Tongue (tissue), 2 donors: ENCODE results near the gene KCTD17. TPM values are rescaled to one million over a fixed set of nuclear protein-coding genes. Genes with fewer than 3 reads are reported as not detected.

ENCODE experiments used
- DNase-seq: peaks from one replicate; pipeline ENCODE4 v3.0.0-alpha.2; 2015
- total RNA-seq: library from RNA; depleted of rRNA; stranded (reverse); fragments of >200 nt; gene quantifications from one replicate; pipeline ENCODE4 v1.2.3, GENCODE V29; 2014

KCTD17 gene
- total RNA-seq, 1 donor from 2014 or later: 22.4 TPM

- DNase-seq: peak; percentile 61
Observed at GRCh38 chr22:37043828-37044538, 7.6 kb upstream of the KCTD17 start.

GRCh38 chr22:37044634-37045625, 6.6 kb upstream of the KCTD17 start:
- no peak for DNase-seq

- no peak for DNase-seq
Observed at GRCh38 chr22:37045958-37046357, 5.6 kb upstream of the KCTD17 start.

DNA sequence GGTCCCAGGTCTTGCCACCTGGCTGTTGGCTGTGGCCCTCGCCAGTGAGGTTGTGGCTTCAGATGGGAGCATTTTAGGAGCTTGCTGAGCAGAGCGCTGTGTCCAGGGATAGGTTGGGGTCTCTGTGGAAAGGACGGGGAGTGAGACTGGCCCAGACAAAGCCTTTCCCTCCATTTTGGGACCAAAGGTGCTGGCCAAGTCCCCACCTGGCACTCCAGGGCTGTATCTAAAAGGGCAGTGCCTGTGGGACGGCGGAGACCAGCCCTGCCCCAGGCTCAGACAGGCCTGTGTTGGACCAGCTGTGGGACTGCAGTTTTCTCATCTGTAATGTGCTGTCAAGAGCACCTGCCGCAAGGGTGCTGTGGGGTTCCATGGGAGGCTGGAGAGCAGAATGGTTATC, 5.0 kb upstream of the KCTD17 start:
- DNase-seq: no peak

DNA sequence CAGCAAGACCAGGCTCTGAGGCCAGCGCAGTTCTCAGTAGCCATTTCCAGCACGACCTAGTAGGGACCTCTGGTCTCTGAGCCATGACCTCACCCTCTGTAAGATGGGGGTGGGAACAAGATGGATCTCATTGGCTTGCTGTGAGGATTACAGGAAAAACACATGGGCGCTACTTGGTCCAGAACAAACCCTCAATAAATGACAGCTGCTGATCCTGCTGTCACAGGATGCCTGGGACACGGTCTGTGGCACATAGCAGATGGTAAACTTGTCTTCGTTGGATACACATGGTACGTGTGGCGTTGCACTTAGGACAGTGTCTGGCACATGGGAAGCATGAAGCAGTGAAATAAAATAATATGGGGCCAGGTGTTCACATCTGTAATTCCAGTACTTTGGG, 4.5 kb upstream of the KCTD17 start:
- no peak for DNase-seq

DNA sequence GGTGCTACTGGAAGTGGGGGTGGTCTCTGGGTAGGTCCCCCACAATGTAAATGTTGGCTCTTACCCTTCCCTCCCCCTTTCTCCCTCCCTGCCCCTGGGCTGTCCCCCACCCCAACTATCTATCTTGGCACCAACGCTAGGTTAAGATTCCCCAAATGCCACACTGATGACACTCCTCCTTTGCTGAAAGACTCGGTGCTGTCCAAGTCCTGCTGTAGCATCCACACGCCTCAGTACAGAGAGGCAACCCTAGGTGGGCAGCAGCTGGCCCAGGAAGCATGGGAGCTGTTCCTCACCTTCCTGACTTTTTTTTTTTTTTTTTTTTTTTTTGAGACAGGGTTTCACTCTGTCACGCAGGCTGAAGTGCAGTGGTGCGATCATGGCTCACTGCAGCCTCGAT, 3.4 kb upstream of the KCTD17 start:
- DNase-seq: no peak

- DNase-seq: no peak
Observed at GRCh38 chr22:37049224-37049623, 2.3 kb upstream of the KCTD17 start.

- no peak for DNase-seq
Observed at GRCh38 chr22:37050913-37051312, 629 bp upstream of the KCTD17 start.

GRCh38 chr22:37052386-37053309, 1.1 kb downstream of the KCTD17 start:
- DNase-seq: no peak

DNA sequence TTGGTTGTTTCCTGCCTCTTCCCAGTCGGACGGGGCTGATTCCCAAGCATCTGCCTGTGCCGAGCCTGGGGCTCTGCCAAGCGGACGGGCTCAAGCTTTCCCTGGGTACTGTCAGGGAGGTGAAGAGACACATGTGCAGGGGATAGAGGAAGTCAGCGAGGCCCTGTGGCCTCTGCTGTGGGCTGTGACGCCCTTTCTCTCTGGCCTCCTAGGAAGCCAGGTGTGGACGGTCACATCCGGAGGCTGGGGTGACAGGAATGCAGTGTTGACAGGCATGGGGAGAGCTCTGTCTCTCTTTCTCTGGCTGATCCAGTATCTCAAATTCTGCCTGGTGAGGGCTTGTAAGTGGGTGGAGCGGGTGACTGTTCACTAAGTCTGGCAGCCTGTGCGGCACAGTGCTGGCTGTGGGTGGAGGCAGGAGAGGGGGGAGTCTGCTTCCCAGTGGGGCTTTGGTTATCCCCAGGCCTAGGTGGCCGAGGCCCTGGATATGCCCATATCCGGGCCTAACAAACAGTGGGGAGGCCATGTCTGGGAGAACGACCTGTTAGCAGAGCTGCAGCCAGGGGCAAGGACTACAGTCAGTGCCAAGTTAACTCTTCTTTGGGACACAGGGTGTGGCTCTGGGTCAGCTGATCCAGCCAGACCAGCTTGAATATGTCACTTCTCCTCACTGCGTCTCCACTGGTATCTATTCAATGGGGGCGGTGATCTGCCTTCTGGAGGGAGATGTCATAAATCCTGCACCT, 1.9 kb downstream of the KCTD17 start:
- peak; percentile 35 for DNase-seq

DNA sequence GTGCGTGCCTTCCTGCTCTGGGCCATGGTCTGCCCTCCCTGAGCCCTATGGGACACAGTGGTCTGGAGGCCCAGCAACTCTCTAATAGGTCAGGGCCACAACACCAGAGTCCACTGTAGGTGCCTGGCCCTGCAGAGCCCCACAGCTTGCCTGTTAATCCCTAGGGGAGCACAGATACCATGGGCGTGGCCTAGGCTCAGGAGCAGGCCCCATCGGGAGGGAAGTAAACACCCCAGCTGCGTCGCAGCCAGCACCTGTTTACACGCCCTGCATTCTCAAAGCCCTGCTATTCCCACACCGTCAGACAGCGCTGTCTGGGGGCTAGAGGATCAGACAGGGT, 2.5 kb downstream of the KCTD17 start:
- peak; percentile 41 for DNase-seq

DNA sequence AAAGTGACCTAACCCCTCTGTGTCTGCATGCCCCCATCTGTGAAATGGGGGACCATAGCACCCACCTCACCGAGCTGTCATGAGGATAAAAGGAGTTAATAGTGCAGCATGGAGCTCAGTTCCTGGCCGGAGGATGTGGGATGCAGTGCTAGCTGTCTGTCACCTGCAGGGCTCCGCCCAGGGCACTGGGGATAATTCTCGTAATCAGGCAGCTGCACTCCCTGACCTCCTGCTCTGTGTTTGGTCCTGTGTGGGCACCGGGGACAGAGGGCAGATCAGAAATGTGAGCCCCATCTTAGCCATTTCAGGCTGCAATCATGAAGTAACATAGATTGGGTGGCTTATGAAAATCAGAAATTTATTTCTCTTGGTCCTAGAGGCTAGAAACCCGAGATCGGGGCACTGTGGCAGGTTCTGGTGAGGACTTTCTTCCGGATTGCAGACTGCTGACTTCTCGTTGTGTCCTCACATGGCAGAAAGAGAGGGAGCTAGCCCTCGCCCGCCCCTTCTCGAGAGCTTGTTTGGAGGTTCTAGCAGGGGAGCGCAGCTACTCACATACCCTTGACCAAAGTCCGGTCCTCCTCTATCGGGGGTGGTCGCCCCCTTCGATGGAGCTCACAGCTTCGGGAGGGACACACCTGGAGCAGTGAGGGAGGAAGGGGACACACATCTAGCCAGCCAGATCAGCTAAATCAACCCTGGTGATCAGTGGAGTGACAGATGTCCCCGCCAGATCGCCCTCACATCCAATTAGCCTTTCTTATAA, 3.2 kb downstream of the KCTD17 start:
- no peak for DNase-seq

GRCh38 chr22:37056246-37056645, 4.7 kb downstream of the KCTD17 start:
- no peak for DNase-seq

DNA sequence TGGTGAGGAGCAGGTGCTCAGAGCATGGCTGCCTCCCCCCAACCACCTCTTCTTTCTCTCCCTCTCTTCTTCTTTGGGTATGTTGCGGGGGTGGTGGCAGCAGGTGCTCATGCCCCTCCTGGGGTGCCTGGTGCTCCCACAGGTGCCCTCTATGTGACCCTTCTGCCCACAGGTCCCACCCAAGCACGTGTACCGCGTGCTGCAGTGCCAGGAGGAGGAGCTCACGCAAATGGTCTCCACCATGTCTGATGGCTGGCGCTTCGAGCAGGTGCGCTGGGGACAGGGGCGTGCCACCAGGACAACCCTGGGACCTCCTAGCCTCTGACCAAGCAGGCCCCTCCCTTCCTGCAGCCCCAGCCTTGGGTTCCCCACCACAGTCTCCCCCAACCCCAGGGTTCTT, 5.7 kb downstream of the KCTD17 start:
- DNase-seq: no peak

GRCh38 chr22:37057796-37058510, 6.4 kb downstream of the KCTD17 start:
- DNase-seq: no peak

DNA sequence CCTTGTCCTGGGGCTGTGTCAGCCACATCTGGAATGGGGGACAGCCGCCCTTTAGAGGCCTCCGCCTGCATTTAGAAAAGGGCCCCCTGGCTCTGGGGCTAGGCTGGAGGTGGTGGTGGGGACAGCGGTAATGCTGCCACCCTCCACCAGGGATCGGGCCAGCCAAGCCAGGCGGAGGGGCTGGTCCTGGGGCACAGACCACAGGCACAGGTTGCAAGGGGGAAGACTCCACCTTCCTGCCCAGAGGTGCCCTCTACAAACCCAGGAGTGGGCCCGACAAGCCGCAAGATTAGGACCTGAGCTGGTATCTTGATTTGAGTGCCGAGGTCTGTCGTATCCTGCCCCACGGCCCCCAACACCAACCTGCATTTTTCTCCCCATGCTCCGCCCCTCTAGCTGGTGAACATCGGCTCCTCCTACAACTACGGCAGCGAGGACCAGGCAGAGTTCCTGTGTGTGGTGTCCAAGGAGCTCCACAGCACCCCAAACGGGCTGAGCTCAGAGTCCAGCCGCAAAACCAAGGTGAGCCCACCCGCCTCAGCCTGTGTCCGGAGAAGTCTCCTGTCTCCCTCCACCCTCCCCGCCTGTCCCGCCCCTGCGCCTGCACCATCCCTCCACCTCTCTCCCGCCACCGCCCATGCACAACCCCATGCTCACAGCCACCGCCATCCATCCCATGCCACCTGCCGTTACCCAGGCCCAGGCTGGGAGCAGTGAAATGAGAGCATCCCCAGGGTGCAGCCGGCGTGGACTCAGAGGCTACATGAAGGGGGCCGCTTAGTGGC, 7.6 kb downstream of the KCTD17 start:
- DNase-seq: no peak

GRCh38 chr22:37059876-37060449, 8.4 kb downstream of the KCTD17 start:
- DNase-seq: no peak

GRCh38 chr22:37060801-37061610, 9.5 kb downstream of the KCTD17 start:
- no peak for DNase-seq
